HG02571 (cell line): ENCODE data around the gene MEDAG.

ENCODE experiments used
- ATAC-seq: cut with Tn5 transposase; IDR thresholded peaks from one replicate; pipeline ENCODE4 v1.9.1; 2021; ENCODE audit warnings: mild to moderate bottlenecking, moderate library complexity; ENCODE audit not compliant: unreplicated experiment

The MEDAG gene

DNA sequence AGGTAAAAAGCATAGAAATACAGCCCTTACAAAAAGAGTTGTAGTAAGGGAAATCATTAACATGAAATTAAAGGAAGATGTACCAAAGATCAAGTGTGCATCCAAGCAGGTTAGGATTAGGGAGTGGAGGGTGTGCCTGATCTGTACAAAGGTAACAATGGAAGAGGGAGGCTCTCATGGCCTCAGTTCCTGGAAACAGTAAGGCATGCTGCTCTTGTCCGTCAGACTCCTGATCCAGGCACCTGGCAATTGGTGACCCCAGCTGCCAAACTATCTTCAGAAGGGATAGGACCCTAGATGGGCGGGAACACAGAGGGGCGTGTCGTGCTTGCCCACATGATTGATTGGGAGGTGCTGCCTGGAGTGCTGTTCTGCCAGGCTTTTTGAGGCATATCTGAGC is 30.9 kb downstream of the MEDAG start:
- ATAC-seq: no peak

DNA sequence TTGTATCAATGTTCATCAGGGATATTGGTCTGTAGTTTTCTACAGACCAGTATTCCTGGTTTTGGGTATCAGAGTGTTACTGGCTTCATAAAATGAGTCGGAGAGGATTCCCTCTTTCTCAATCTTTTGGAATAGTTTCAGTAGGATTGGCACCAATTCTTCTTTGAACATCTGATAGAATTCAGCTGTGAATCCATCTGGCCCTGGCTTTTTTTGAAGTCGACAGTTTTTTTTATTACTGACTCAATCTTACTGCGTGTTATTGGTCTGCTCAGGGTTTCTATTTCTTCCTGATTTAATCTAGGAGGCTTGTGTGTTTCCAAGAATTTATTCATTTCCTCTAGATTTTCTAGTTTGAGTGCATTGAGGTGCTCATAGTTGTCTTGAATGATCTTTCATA is 37.8 kb downstream of the MEDAG start:
- ATAC-seq: no peak

DNA sequence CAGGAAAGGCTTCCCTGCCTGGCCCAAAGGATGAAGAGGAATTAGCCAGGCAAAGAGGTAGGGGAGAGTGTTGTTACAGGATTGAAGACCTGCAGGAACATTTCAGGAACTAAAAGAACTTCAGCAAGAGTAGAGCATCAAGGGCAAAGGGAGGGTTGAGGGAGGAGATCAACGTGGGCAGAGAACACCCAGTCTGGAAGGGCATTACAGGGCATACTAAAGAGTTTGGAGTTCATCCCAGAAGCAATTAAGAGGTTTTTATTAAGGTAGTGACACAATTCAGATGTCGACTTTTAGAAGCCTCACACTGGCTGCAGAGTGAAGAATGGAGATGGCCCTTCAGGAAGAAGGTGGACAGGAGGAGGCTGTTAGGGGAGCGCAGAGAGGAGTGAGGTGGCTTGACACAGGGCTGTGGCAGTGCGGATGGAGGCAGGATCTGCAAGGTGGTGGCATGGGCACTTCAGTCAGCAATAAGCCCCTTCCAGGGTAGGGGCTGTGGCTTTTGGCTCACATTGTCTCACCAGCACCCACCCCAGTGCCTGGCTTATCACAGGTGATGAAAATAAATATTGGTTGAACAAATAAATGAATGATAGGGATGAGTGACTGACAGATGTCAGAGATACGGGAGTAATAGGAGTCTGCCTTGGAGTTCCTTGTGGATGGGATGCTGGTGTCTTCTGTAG is 51.3 kb downstream of the MEDAG start:
- no peak for ATAC-seq

DNA sequence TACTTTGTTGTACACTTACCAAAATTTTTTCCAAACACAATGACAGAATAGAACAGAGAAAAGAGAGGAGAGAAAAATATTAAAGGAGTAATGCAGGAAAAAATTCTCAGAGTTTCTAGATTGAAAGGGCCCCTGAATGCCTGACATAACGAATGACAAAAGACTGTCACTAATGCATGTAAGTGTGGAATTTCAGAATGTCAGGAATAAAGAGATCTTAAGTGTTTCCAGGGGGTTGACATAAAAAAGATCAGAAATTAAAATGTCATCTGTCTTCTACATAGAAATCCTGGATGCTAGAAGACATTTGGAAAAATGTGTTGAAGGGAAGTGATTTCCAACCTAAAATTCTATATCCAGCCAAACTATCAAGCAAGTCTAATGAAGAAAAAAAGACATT is 53.6 kb downstream of the MEDAG start:
- ATAC-seq: no peak

DNA sequence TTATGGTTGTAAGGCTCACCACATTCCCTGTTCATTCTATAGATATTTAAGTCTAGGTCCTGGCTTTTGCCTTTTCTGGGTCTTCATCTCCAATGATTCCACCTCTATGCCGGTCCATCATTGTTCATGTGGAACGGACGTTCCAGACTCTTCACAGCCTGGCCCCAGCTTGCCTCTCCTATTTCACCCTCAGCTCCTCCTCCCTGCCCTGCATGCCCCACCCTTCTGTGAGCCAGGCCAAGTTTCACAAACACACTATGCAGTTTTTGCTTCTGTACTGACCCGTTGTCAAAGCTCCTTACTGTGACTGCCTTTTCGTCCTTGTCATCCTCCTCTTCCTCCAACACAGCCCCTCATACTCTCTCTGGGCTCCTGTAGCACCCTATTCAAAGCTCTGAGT is 57.7 kb downstream of the MEDAG start:
- ATAC-seq: no peak

DNA sequence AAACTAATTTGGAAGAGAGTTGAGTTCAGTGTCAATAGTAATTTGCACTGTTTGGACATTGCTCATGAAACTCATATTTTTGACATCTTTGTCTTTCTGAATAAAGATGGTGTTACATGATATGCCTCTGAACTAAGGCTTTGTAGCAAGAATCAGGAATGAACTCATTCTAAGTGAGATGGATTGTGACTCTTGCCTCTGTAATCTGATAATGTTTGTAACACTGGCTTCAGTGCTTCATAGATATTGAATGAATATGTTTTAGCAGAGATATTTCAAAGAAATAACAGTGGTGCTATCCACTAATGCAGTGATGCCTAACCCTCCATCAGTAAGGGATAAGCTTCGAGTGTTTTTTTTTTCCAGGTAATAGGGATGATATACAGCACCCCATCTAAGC is 59.3 kb downstream of the MEDAG start:
- ATAC-seq: no peak

DNA sequence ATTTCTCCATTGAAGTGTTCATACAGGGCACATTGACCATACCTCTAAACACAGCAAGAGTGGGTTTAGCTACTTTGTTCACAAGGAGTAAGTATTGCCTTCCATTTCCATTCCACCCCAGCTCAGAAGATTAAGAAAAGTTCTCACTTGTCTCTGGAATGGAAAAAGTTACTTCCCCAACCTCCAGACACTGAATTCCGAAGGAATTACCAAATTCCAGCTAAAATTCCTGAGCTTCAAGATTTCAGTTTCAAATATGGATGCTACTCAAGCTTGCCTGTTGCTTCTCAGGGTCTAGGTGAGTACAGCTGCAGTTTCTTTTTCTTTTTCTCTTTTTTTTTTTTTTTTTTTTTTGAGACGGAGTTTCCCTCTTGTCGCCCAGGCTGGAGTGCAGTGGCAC is 60.0 kb downstream of the MEDAG start:
- ATAC-seq: no peak

DNA sequence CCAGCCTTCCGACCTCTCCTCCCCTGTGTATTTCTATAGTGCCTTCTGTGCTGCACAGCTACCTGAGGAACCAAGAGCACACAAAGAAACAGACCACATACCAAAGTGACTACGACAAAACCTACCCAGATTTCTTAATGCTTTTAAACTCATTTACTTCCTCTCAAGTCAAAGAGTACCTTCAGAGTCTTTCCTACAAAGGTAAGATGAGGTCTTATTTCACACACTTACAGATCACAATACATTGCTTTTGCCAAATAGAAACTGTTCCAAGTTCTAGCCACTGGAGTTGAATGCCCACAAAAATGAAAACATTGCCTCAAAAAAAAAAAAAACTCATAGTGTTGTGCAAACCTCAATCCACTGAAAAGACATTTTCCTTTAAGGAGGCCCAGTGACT is 62.8 kb downstream of the MEDAG start:
- no peak for ATAC-seq

DNA sequence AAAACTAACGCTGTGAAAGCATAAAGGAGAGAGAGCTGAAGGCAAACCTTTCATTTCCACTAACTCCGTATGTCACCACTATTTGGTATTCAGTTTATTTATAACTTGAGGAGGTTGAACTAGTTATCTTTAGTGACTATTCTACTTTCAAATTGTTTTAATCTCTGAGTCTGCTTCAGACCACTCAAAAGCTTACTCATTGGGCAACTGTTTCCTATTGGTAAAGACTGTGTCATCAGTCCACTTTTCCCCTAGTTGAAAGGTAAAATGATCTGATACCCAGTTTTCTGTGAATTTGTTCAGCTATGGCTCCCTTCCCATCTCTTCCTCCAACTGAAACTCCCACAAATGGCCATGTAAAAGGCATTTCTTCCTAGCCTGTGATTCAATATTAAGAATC is 65.5 kb downstream of the MEDAG start:
- ATAC-seq: no peak

DNA sequence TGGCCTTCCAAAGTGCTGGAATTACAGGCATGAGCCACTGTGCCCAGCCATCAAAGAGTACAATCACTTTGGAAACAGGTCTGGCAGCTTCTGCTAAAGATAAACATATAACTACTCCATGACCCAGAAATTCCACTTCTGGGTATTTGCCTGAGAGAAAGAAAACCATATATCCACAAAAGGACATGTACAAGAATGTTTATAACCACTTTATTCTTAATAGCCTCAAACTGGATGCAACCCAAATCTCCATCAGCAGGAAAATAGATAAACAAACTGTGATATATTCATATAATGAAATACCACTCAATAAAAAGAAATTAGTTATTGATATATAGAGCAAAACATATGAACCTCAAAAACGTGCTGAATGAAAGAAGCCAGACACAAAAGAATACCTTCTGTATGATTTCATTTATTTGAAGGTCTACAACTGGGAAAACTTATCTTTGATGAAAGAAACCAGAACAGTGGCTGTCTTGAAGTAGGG is 66.9 kb downstream of the MEDAG start:
- ATAC-seq: no peak

DNA sequence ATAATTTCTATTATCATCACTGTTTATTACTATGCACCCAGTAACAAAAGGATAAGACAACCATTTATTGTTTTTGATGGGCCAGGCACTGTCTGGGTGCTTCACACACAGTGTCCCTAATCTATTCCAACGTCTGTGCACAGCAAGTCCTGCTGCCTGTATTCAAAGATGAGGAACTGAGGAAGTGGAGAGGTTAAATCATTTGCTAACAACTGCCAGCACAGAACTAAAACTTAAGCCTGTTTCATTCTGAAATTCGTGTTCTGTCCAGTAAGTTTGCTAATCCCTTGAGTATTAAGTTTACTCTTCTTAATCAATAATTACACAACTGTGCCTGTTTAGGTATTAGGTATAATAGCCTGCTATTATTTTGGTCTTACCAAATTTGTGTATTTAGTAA is 68.3 kb downstream of the MEDAG start:
- ATAC-seq: no peak
